A673 (cell line): ENCODE results near the gene MPZL1. TPM values are rescaled to one million over a fixed set of nuclear protein-coding genes. Genes with fewer than 3 reads are reported as not detected.

Source experiments
- BruUV-seq: library from RNA; stranded (reverse); fragments of 400-500 nt; replicated peaks from 2 replicates; lab custom pipeline; 2021; lab: Mats Ljungman, UMichigan
- CTCF ChIA-PET: fragments of 300-600 bp; sonication (Branson Sonifier 250); formaldehyde crosslinking; loops from one replicate; lab custom pipeline; 2022; ENCODE audit warnings: antibody characterized with exemption; lab: Charles Lee
- POLR2A ChIA-PET: fragments of 300-600 bp; sonication (Branson Sonifier 250); formaldehyde crosslinking; loops from one replicate; lab custom pipeline; 2022; ENCODE audit warnings: antibody characterized with exemption; ENCODE audit not compliant: low non-redundant PET; lab: Charles Lee
- DNase-seq: peaks from one replicate; pipeline ENCODE4 v3.0.0-alpha.2; 2015; ENCODE audit warnings: low spot score
- H3K27ac ChIP-seq: fragments of 200-600 bp; sonication (generic); 2 replicates; pipeline ENCODE4 v1.5.1; 2016; ENCODE audit warnings: mixed run types, low read depth, mild to moderate bottlenecking, mixed read lengths, antibody characterized with exemption, low read length; ENCODE audit not compliant: poor library complexity, severe bottlenecking
- H3K27me3 ChIP-seq: fragments of 200-600 bp; sonication (generic); replicated peaks from 2 replicates; pipeline ENCODE4 v1.6.1; 2017; ENCODE audit warnings: mixed run types, low read depth, mild to moderate bottlenecking, mixed read lengths, antibody characterized with exemption, low read length; ENCODE audit not compliant: insufficient read depth, poor library complexity
- H3K36me3 ChIP-seq: fragments of 200-600 bp; sonication (generic); 2 replicates; pipeline ENCODE4 v1.6.1; 2016; ENCODE audit warnings: mixed run types, mild to moderate bottlenecking, mixed read lengths, antibody characterized with exemption, low read length; ENCODE audit not compliant: insufficient read depth, poor library complexity, severe bottlenecking
- H3K4me1 ChIP-seq: fragments of 200-600 bp; sonication (generic); 2 replicates; pipeline ENCODE4 v1.6.1; 2017; ENCODE audit warnings: mixed run types, mild to moderate bottlenecking, mixed read lengths, antibody characterized with exemption, low read length; ENCODE audit not compliant: insufficient read depth, poor library complexity, severe bottlenecking
- H3K4me3 ChIP-seq: fragments of 200-600 bp; sonication (generic); 2 replicates; pipeline ENCODE4 v1.5.1; 2016; ENCODE audit warnings: low read depth, mixed run types, mild to moderate bottlenecking, mixed read lengths, low read length; ENCODE audit not compliant: poor library complexity, severe bottlenecking
- H3K9me3 ChIP-seq: fragments of 200-600 bp; sonication (generic); 2 replicates; pipeline ENCODE4 v1.6.1; 2016; ENCODE audit warnings: mixed run types, low read depth, mild to moderate bottlenecking, mixed read lengths, antibody characterized with exemption, low read length; ENCODE audit not compliant: poor library complexity, severe bottlenecking
- EZH2 ChIP-seq: fragments of 200-600 bp; sonication (generic); IDR thresholded peaks from 2 replicates; pipeline ENCODE4 v1.6.1; 2017; ENCODE audit warnings: borderline replicate concordance, low read depth, mild to moderate bottlenecking, mixed read lengths, antibody characterized with exemption, low read length; ENCODE audit not compliant: poor library complexity, severe bottlenecking
- intact Hi-C: fragments of 100-400 bp; cut with micrococcal nuclease; formaldehyde crosslinking; loops from one replicate; pipeline ENCODE4 v1.10.0; 2022; ENCODE audit not compliant: unreplicated experiment
- total RNA-seq: library from RNA; stranded (reverse); gene quantifications from 2 replicates; pipeline ENCODE4 v1.2.3, GENCODE V29; 2021
- TF ChIP-seq, protein P1 (sequence below): fragments of 300-800, 200-600 bp; sonication (generic); conservative IDR thresholded peaks from 2 replicates; pipeline ENCODE4 v1.5.1; 2017; ENCODE audit warnings: low read depth, mild to moderate bottlenecking, antibody characterized with exemption, low read length, moderate library complexity, mixed read lengths

The MPZL1 gene
- total RNA-seq, 1 experiment from 2014 or later: 87.8 TPM

DNA sequence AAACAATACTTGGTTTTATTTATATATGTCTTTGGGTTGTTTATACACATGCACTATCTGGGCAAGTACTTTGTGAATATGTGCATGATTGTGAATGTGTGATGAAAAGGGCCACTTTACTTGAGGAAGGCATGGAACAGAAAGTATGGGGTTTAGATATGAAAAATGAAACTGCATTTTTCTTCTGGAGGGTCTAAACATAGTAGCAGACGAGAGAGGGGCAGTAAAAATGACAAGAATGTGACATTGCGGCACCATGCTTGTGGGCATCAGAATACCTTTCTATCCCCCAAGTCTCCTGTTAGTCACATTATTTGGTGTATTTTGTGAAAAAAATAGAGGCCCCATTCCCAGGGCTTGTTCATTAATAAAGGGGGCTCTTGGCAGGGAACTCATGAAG lies 15.4 kb upstream of the MPZL1 start:
- ChIA-PET POLR2A (no interaction called here), CTCF (no interaction called here)
- H3K9me3 ChIP-seq: no peaks in the 10 kb centered on the region
- H3K4me1 ChIP-seq: no peaks in the 10 kb centered on the region
- H3K4me3 ChIP-seq: no peak overlapping the region
- no peak overlapping the region for H3K27ac ChIP-seq
- peaks cover 11% of the 10 kb centered on the region for H3K27me3 ChIP-seq
- intact Hi-C loops: no loop called here
- no TSS peak for BruUV-seq
- no peak for DNase-seq
- H3K36me3 ChIP-seq: no peaks in the 10 kb centered on the region
- no peak for TF ChIP-seq EZH2
- TF ChIP-seq, protein P1, sequence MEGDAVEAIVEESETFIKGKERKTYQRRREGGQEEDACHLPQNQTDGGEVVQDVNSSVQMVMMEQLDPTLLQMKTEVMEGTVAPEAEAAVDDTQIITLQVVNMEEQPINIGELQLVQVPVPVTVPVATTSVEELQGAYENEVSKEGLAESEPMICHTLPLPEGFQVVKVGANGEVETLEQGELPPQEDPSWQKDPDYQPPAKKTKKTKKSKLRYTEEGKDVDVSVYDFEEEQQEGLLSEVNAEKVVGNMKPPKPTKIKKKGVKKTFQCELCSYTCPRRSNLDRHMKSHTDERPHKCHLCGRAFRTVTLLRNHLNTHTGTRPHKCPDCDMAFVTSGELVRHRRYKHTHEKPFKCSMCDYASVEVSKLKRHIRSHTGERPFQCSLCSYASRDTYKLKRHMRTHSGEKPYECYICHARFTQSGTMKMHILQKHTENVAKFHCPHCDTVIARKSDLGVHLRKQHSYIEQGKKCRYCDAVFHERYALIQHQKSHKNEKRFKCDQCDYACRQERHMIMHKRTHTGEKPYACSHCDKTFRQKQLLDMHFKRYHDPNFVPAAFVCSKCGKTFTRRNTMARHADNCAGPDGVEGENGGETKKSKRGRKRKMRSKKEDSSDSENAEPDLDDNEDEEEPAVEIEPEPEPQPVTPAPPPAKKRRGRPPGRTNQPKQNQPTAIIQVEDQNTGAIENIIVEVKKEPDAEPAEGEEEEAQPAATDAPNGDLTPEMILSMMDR: no peak

DNA sequence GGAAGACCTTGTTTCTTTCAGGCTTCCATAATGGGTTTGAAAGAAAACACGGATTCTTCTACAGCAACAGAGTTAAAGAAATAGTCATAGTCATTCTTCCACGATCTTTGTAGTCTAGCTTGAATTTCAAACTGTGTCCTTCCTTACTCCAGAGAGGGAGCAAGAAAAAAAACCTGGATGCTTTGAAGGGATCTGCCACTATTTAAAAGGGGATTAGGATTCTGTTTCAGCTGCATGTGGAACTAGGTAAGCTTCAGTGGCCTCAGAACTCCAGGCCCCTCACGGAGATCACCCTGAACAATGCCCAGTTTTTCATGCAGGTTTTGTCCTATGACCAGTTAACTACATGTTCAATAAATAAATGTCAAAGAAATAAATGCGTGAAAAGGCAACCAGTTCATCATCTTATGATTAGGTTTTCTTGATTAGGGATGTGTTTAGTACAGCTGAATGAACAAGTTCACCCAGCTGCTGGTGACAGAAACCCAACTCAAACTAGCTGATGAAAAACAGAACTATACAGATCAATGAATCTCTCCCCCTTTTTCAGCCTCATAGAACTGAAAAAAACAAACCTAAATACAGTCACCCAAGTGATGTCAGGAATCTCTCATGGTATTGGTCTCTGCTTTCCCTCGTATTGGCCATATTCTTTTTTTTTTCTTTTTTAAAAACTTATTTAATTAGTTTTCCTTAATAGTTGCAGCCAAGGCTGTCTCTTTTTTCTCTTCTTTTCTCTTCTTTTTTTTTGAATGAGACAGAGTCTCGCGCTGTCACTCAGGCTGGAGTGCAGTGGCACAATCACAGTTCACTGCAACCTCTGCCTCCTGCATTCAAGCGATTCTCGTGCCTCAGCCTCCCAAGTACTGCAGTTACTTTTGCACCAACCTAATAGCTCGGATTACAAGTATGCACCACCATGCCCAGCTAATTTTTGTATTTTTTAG lies 14.6 kb upstream of the MPZL1 start:
- TF ChIP-seq EZH2: no peak
- TF ChIP-seq, protein P1: no peak
- DNase-seq: no peak
- POLR2A ChIA-PET: no interaction called here
- no peak overlapping the region for H3K27ac ChIP-seq
- H3K36me3 ChIP-seq: no peaks in the 10 kb centered on the region
- H3K4me1 ChIP-seq: no peaks in the 10 kb centered on the region
- no peaks in the 10 kb centered on the region for H3K9me3 ChIP-seq
- CTCF ChIA-PET: no interaction called here
- H3K27me3 ChIP-seq: peaks cover 3% of the 10 kb centered on the region
- no TSS peak for BruUV-seq
- intact Hi-C loops: no loop called here
- no peak overlapping the region for H3K4me3 ChIP-seq

DNA sequence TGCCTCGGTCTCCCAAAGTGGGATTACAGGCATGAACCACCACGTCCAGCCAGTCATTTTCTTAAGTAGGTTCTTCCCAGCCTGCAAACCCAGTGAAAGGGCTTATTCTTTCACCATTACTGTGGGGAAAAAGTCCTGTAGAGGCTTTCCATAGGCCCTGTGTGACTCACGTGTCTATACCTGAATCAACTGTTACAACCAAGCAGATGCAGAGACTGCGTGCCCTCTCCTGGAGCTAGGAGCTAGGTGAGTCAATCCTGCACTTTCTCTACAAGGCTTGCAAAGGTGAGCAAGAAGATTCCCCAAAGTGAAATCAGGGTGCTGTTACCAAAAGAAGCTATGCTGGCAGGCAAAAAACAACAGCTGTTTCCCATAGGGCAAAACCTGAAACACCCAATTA lies 13.8 kb upstream of the MPZL1 start:
- no peaks in the 10 kb centered on the region for H3K36me3 ChIP-seq
- H3K4me3 ChIP-seq: no peak overlapping the region
- H3K4me1 ChIP-seq: no peaks in the 10 kb centered on the region
- peaks cover 3% of the 10 kb centered on the region for H3K27me3 ChIP-seq
- DNase-seq: no peak
- H3K27ac ChIP-seq: no peak overlapping the region
- BruUV-seq: no TSS peak
- intact Hi-C loops: no loop called here
- no peaks in the 10 kb centered on the region for H3K9me3 ChIP-seq
- POLR2A ChIA-PET: no interaction called here
- CTCF ChIA-PET: no interaction called here
- TF ChIP-seq, protein P1: no peak
- TF ChIP-seq EZH2: no peak
